B cell (primary cell): ENCODE data around the gene ABHD17C. TPM values are rescaled to one million over a fixed set of nuclear protein-coding genes. Genes with fewer than 3 reads are reported as not detected.

ENCODE experiments used
- ATAC-seq: fragments of 200-7000 bp; cut with Tn5 transposase; one replicate; pipeline ENCODE4 v1.10.0; 2021; ENCODE audit warnings: low read depth, mild to moderate bottlenecking, moderate number of reproducible peaks, moderate library complexity
- CTCF ChIA-PET: fragments of 350-600 bp; sonication (Branson Sonifier 250); formaldehyde crosslinking; loops from one replicate; lab custom pipeline; 2021; ENCODE audit warnings: antibody characterized with exemption, inconsistent platforms; lab: Charles Lee
- POLR2A ChIA-PET: fragments of 350-600 bp; sonication (Branson Sonifier 250); formaldehyde crosslinking; loops from one replicate; lab custom pipeline; 2021; ENCODE audit warnings: antibody characterized with exemption; lab: Charles Lee
- DNase-seq: peaks from one replicate; pipeline ENCODE4 v3.0.0; 2013
- H2AFZ ChIP-seq: 2 replicates; pipeline ENCODE4 v1.6.1; 2012; ENCODE audit warnings: mild to moderate bottlenecking, low read depth, low read length; ENCODE audit not compliant: insufficient read depth, poor library complexity, severe bottlenecking
- H3K27ac ChIP-seq, 2 donors: 1 replicate in 1 of 2; 2 replicates in 1 of 2; pipeline ENCODE4 v1.5.1; 2012 to 2013; ENCODE audit warnings: low read length in 2 of 2, mild to moderate bottlenecking in 2 of 2, moderate library complexity in 1 of 2
- H3K27me3 ChIP-seq, 4 experiments: fragments of 200-600 bp in 1 of 4; sonication (generic) in 1 of 4; replicated peaks in 1 of 4; 1 replicate in 2 of 4; 2 replicates in 2 of 4; pipeline versions ENCODE4 v1.6.1 to v1.7.0; 2013 to 2016; ENCODE audit warnings: low read length in 3 of 4, mild to moderate bottlenecking in 2 of 4, mixed read lengths in 1 of 4, moderate library complexity in 1 of 4; ENCODE audit not compliant: insufficient read depth in 4 of 4, control insufficient read depth in 3 of 4; ENCODE audit errors: control extremely low read depth in 1 of 4
- H3K36me3 ChIP-seq, 2 experiments: replicated peaks in 1 of 2; 1 replicate in 1 of 2; 2 replicates in 1 of 2; pipeline versions ENCODE4 v1.6.1 to v1.7.1; 2013; ENCODE audit warnings: low read length in 1 of 2; ENCODE audit not compliant: insufficient read depth in 2 of 2, control insufficient read depth in 1 of 2; ENCODE audit errors: control extremely low read depth in 1 of 2, extremely low read depth in 1 of 2
- H3K4me1 ChIP-seq, 2 donors: fragments of 200-600 bp in 1 of 2; sonication (generic) in 1 of 2; 1 replicate in 1 of 2; 2 replicates in 1 of 2; pipeline versions ENCODE4 v1.5.1 to v1.6.1; 2013 to 2017; ENCODE audit warnings: low read length in 2 of 2; ENCODE audit not compliant: control insufficient read depth in 2 of 2, insufficient read depth in 2 of 2
- H3K4me2 ChIP-seq: replicated peaks from 2 replicates; pipeline ENCODE3; 2012; ENCODE audit warnings: mild to moderate bottlenecking, low read depth, low read length; ENCODE audit not compliant: poor library complexity, severe bottlenecking
- H3K4me3 ChIP-seq, 5 experiments: fragments of 200-600 bp in 1 of 5; sonication (generic) in 1 of 5; 1 replicate in 3 of 5; 2 replicates in 2 of 5; pipeline versions ENCODE4 v1.5.1 to v1.7.0; 2011 to 2016; ENCODE audit warnings: low read length in 4 of 5, mild to moderate bottlenecking in 4 of 5, low read depth in 2 of 5, control low read depth in 1 of 5, moderate library complexity in 1 of 5; ENCODE audit not compliant: insufficient read depth in 1 of 5; ENCODE audit errors: control extremely low read depth in 1 of 5, extremely low read depth in 1 of 5
- H3K79me2 ChIP-seq: fragments of 200-600 bp; sonication (generic); one replicate; pipeline ENCODE4 v1.6.0; 2016; ENCODE audit warnings: low read length; ENCODE audit not compliant: control insufficient read depth, insufficient read depth
- H3K9ac ChIP-seq: fragments of 200-600 bp; sonication (generic); 2 replicates; pipeline ENCODE4 v1.6.1; 2017; ENCODE audit warnings: mild to moderate bottlenecking, low read length, moderate library complexity
- H3K9me3 ChIP-seq, 3 donors: one replicate each; pipeline versions ENCODE4 v1.6.1 to v1.7.1; 2013; ENCODE audit warnings: low read length in 2 of 3; ENCODE audit not compliant: control insufficient read depth in 2 of 3, insufficient read depth in 1 of 3; ENCODE audit errors: control extremely low read depth in 1 of 3
- H4K20me1 ChIP-seq: 2 replicates; pipeline ENCODE4 v1.6.0; 2012; ENCODE audit warnings: mild to moderate bottlenecking, low read length; ENCODE audit not compliant: insufficient read depth, control insufficient read depth, poor library complexity, severe bottlenecking
- H3K27ac Mint-ChIP-seq: one replicate; pipeline ENCODE4 v1.8.0; 2021; ENCODE audit warnings: mixed read lengths
- H3K27me3 Mint-ChIP-seq: one replicate; pipeline ENCODE4 v1.8.0; 2021; ENCODE audit warnings: mixed read lengths
- H3K4me1 Mint-ChIP-seq: one replicate; pipeline ENCODE4 v1.8.0; 2021; ENCODE audit warnings: mixed read lengths
- H3K4me3 Mint-ChIP-seq: one replicate; pipeline ENCODE4 v1.8.0; 2021; ENCODE audit warnings: mixed read lengths
- H3K9me3 Mint-ChIP-seq: one replicate; pipeline ENCODE4 v1.8.0; 2022; ENCODE audit warnings: mixed read lengths; ENCODE audit not compliant: insufficient read depth
- CTCF ChIP-seq: fragments of 200-600 bp; IDR thresholded peaks from one replicate; pipeline ENCODE4 v1.8.0; 2022; ENCODE audit warnings: antibody characterized with exemption, mild to moderate bottlenecking
- EZH2 ChIP-seq: IDR thresholded peaks from 2 replicates; pipeline ENCODE4 v1.6.1; 2012; ENCODE audit warnings: borderline replicate concordance, low read depth, mild to moderate bottlenecking, moderate library complexity, low read length; ENCODE audit not compliant: insufficient read depth, poor library complexity, severe bottlenecking
- WGBS: methylation state at CpG from one replicate; pipeline ENCODE4 v1.1.5; 2013; ENCODE audit warnings: missing lambda C conversion rate; ENCODE audit not compliant: insufficient coverage; 5-methylcytosine and 5-hydroxymethylcytosine counted together
- intact Hi-C: fragments of 100-400 bp; cut with micrococcal nuclease; formaldehyde crosslinking; loops from one replicate; pipeline ENCODE4 v1.10.0; 2022
- polyA plus RNA-seq: library from polyadenylated mRNA; depleted of rRNA; stranded (reverse); fragments of >200 nt; gene quantifications from 2 replicates; pipeline ENCODE4 v1.2.3, GENCODE V29; 2012
- total RNA-seq, 2 donors: library from RNA; stranded (reverse); fragments of 120-200 nt in 1 of 2; gene quantifications; 1 replicate in 1 of 2; 2 replicates in 1 of 2; pipeline versions ENCODE4 v1.2.3 to v1.2.4, GENCODE V29; 2013 to 2022

Gene ABHD17C
- total and polyA plus RNA-seq, 2 donors (not counting 1 experiment from before 2014, with no cell fraction given) = 0.78 to 1.9 TPM

DNA sequence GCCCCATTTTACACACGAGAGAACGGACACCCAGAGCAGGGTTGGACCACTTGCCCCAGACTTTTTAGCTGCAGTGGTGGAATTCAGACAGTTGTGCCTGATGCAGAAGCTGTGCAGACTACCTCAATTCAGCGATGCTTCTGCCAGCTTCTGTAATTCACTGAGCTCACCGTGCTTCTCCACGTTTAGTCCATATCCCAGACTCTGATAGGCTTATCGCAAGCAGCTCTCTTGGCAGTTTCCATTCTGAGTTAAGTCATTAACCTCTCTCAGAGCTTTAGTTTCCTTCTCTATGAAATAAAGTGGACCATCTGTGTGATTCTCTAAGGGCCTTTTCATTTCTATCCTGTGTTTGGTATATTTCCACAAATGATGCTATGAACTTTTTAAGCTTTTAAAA lies 37.1 kb downstream of the ABHD17C start:
- no peaks in the 10 kb centered on the region for H4K20me1 ChIP-seq
- no peak overlapping the region for H3K27ac ChIP-seq
- no peaks in the 10 kb centered on the region for H3K27me3 ChIP-seq
- 100% methylated on average over 3 of the region's 6 CpGs for WGBS
- no peak overlapping the region for H3K9ac ChIP-seq
- no peak overlapping the region for H2AFZ ChIP-seq
- no peak for ATAC-seq
- TF ChIP-seq CTCF = no peak
- TF ChIP-seq EZH2 = no peak
- DNase-seq = no peak
- no peaks in the 10 kb centered on the region for H3K36me3 ChIP-seq
- no peak overlapping the region for H3K4me2 ChIP-seq
- Mint-ChIP-seq H3K27me3 (no peaks in the 10 kb centered on the region), H3K9me3 (no peaks in the 10 kb centered on the region), H3K27ac (no peak overlapping the region), H3K4me3 (no peak overlapping the region), H3K4me1 (no peaks in the 10 kb centered on the region)
- H3K79me2 ChIP-seq = no peaks in the 10 kb centered on the region
- H3K4me3 ChIP-seq = no peak overlapping the region
- no peaks in the 10 kb centered on the region for H3K4me1 ChIP-seq
- H3K9me3 ChIP-seq = no peaks in the 10 kb centered on the region
- CTCF ChIA-PET = no interaction called here
- POLR2A ChIA-PET = no interaction called here
- intact Hi-C loops = no loop called here

GRCh38 chr15:80732818-80733217 lies 37.7 kb downstream of the ABHD17C start:
- no peak overlapping the region for H3K27ac Mint-ChIP-seq
- no peak overlapping the region for H3K27ac ChIP-seq
- intact Hi-C loops = no loop called here
- H3K4me1 ChIP-seq = no peaks in the 10 kb centered on the region
- ChIA-PET POLR2A (no interaction called here), CTCF (no interaction called here)
- H2AFZ ChIP-seq = no peak overlapping the region
- H4K20me1 ChIP-seq = no peaks in the 10 kb centered on the region
- no peak overlapping the region for H3K4me3 Mint-ChIP-seq
- no peaks in the 10 kb centered on the region for H3K27me3 ChIP-seq
- H3K36me3 ChIP-seq = no peaks in the 10 kb centered on the region
- DNase-seq = no peak
- H3K9me3 ChIP-seq = no peaks in the 10 kb centered on the region
- no peak for ATAC-seq
- H3K4me1 Mint-ChIP-seq = no peaks in the 10 kb centered on the region
- H3K9me3 Mint-ChIP-seq = no peaks in the 10 kb centered on the region
- H3K4me3 ChIP-seq = no peak overlapping the region
- H3K27me3 Mint-ChIP-seq = no peaks in the 10 kb centered on the region
- no peak overlapping the region for H3K9ac ChIP-seq
- no peaks in the 10 kb centered on the region for H3K79me2 ChIP-seq
- TF ChIP-seq EZH2 = no peak
- no peak for TF ChIP-seq CTCF
- WGBS = 84% methylated on average over 5 of the region's 5 CpGs
- H3K4me2 ChIP-seq = no peak overlapping the region
